Skeletal muscle tissue (tissue), 4 donors: ENCODE measurements around the gene PCYOX1L. TPM values are rescaled to one million over a fixed set of nuclear protein-coding genes. Genes with fewer than 3 reads are reported as not detected.

Experiments used
- H3K27ac ChIP-seq: one replicate; pipeline ENCODE4 v1.7.0; 2013; ENCODE audit warnings: mild to moderate bottlenecking, low read depth, low read length, inconsistent platforms
- H3K27me3 ChIP-seq, 3 donors: one replicate each; pipeline ENCODE4 v1.7.0; 2013; ENCODE audit warnings: low read length in 3 of 3; ENCODE audit not compliant: control insufficient read depth in 3 of 3, insufficient read depth in 3 of 3
- H3K36me3 ChIP-seq, 3 donors: one replicate each; pipeline ENCODE4 v1.7.0; 2013; ENCODE audit warnings: low read length in 3 of 3; ENCODE audit not compliant: control insufficient read depth in 3 of 3, insufficient read depth in 3 of 3
- H3K4me1 ChIP-seq, 3 donors: one replicate each; pipeline ENCODE4 v1.7.0; 2013; ENCODE audit warnings: low read length in 3 of 3, mild to moderate bottlenecking in 3 of 3; ENCODE audit not compliant: control insufficient read depth in 3 of 3, insufficient read depth in 3 of 3
- H3K4me3 ChIP-seq, 3 donors: one replicate each; pipeline ENCODE4 v1.7.0; 2013; ENCODE audit warnings: low read length in 3 of 3
- H3K9ac ChIP-seq, 3 donors: one replicate each; pipeline ENCODE4 v1.7.0; 2013; ENCODE audit warnings: low read length in 3 of 3, mild to moderate bottlenecking in 3 of 3, moderate library complexity in 2 of 3, low read depth in 1 of 3
- H3K9me3 ChIP-seq, 3 donors: one replicate each; pipeline ENCODE4 v1.7.0; 2013; ENCODE audit warnings: low read length in 3 of 3; ENCODE audit not compliant: control insufficient read depth in 3 of 3
- total RNA-seq: library from RNA; depleted of rRNA; stranded (reverse); fragments of >200 nt; gene quantifications from one replicate; pipeline ENCODE4 v1.2.3, GENCODE V29; 2014
- donor health status: Osteomylitis.

The PCYOX1L gene
- total RNA-seq, 1 donor from 2014 or later = 3.7 TPM

DNA sequence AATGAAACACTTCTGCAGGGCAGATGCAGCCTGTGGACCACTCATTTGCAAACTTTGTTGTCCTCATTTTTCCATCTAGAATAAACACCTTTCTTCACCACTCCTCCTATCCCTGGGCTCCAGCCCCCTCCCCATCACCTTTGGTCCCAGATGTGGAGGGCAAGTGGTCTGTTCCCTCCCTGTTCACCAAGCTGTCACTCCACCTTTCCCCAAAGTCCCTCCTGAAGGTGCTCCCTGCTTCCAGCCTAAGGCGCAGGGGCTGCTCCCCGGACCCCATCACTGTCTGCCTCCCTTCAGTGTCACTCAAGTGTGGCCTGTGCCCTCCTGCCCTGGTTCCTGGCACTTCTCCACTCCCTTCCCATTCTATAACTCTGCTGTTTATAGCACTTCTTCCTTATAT, 6.9 kb downstream of the PCYOX1L start:
- peaks cover 0 to 7% (median 7%) of the 10 kb centered on the region in 3 donors for H3K4me1 ChIP-seq

DNA sequence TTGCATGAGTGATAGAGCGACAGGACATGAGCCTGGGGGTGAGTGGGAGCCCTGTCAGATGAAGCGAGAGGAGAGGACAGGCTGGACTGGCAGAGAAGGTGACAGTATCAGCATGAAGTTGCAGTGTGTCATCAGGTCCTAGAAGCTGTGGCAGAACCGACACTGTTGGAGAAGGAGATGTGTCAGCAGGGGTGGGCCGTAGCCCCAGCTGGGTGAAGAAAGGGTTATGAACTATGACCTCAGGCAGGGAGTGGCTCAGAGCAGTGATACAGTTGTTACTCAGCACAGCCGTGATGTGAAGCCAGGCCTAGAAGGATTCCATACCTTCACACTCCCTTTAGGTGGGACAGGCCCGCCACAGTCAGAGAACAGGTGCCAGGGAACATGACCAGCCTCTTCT, 7.6 kb downstream of the PCYOX1L start:
- no peak overlapping the region for H3K27ac ChIP-seq
- H3K27me3 ChIP-seq = no peaks in the 10 kb centered on the region
- peaks cover 0 to 7% (median 7%) of the 10 kb centered on the region in 3 donors for H3K4me1 ChIP-seq
- H3K9ac ChIP-seq = no peak overlapping the region
- H3K9me3 ChIP-seq = no peaks in the 10 kb centered on the region
- peaks cover 0 to 2% (median 0%) of the 10 kb centered on the region in 3 donors for H3K36me3 ChIP-seq
- no peak overlapping the region for H3K4me3 ChIP-seq

More for the DNA sequence above, 6.9 kb downstream of the PCYOX1L start:
- H3K4me3 ChIP-seq = no peak overlapping the region
- H3K27me3 ChIP-seq = no peaks in the 10 kb centered on the region
- H3K36me3 ChIP-seq = peaks cover 0 to 2% (median 0%) of the 10 kb centered on the region in 3 donors
- no peak overlapping the region for H3K9ac ChIP-seq
- no peak overlapping the region for H3K27ac ChIP-seq
- no peaks in the 10 kb centered on the region for H3K9me3 ChIP-seq

DNA sequence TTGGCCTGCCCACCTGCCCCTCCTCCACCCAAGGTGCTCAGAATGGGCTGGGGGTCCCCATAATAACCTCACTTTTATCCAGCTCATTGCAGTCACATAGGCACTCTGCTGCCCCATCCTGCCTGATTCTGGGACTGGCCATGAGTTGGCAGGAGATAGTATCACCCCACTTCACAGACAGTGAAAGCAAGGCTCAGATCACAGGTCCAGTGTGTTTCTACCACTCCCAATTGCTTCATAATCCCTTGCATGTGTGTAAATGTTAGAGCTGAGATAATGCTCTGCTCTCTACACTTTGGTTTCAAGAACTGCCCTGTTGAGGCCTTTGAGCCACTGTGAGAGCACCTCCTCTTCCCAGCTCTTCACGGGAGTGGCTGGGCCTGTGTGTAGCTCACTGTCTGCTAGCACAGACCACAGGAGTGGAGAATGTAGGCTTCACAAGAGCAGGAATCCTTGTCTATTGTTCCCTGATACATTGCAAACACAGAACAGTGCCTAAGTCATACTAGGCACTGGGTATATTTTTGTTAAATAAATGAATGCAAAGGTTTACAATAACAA, 8.4 kb downstream of the PCYOX1L start:
- peaks cover 0 to 2% (median 0%) of the 10 kb centered on the region in 3 donors for H3K36me3 ChIP-seq
- H3K4me3 ChIP-seq = no peak overlapping the region
- no peaks in the 10 kb centered on the region for H3K27me3 ChIP-seq
- H3K9ac ChIP-seq = peak overlapping the region in 1 of 3 donors; percentile 57
- peaks cover 6 to 13% (median 10%) of the 10 kb centered on the region in 3 donors for H3K4me1 ChIP-seq
- H3K27ac ChIP-seq = no peak overlapping the region
- no peaks in the 10 kb centered on the region for H3K9me3 ChIP-seq

DNA sequence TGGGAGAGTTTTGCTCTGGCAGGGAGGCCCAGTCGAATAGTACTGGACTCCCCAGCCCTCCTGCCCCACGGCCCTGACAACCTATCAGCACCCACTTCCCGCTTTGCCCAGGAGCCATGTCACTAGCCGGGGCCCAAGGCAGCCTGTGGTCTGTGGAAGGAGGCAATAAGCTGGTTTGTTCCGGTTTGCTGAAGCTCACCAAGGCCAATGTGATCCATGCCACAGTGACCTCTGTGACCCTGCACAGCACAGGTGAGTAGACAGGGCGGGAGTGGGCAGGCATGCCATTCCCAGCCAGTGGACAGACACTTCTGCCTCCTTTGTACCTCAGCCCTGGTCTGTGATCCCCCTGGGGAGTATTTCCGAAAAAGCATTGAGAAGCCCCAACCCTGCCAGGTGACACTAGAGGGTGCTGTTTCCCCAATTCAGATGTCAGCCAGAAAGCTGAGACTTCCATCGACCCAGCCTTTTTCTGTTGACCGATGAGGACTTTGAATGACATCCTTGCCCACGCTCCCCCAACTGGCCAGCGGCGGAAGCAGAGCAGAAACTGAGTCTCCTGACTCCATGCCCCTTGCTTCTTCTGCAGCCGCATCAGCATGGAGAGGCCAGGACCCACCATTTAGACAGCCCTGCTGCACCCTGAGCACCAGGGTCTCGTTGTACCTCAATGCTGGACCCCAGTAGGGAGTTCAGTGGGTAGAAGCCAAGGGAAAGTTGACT, 9.6 kb downstream of the PCYOX1L start:
- H3K4me1 ChIP-seq = peaks cover 14 to 23% (median 21%) of the 10 kb centered on the region in 3 donors
- no peaks in the 10 kb centered on the region for H3K9me3 ChIP-seq
- no peak overlapping the region for H3K27ac ChIP-seq
- H3K9ac ChIP-seq = peak overlapping the region in 1 of 3 donors; percentile 33
- peaks cover 0 to 2% (median 0%) of the 10 kb centered on the region in 3 donors for H3K36me3 ChIP-seq
- H3K4me3 ChIP-seq = no peak overlapping the region
- no peaks in the 10 kb centered on the region for H3K27me3 ChIP-seq

DNA sequence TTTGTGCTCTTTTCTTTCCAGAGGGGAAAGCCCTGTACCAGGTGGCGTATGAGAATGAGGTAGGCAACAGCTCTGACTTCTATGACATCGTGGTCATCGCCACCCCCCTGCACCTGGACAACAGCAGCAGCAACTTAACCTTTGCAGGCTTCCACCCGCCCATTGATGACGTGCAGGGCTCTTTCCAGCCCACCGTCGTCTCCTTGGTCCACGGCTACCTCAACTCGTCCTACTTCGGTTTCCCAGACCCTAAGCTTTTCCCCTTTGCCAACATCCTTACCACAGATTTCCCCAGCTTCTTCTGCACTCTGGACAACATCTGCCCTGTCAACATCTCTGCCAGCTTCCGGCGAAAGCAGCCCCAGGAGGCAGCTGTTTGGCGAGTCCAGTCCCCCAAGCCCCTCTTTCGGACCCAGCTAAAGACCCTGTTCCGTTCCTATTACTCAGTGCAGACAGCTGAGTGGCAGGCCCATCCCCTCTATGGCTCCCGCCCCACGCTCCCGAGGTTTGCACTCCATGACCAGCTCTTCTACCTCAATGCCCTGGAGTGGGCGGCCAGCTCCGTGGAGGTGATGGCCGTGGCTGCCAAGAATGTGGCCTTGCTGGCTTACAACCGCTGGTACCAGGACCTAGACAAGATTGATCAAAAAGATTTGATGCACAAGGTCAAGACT, 10.3 kb downstream of the PCYOX1L start:
- Histone ChIP-seq H3K4me3 (no peak overlapping the region), H3K27me3 (no peaks in the 10 kb centered on the region), H3K4me1 (peaks cover 14 to 23% (median 23%) of the 10 kb centered on the region in 3 donors), H3K36me3 (peaks cover 0 to 2% (median 0%) of the 10 kb centered on the region in 3 donors), H3K9ac (no peak overlapping the region), H3K27ac (no peak overlapping the region), H3K9me3 (no peaks in the 10 kb centered on the region)

DNA sequence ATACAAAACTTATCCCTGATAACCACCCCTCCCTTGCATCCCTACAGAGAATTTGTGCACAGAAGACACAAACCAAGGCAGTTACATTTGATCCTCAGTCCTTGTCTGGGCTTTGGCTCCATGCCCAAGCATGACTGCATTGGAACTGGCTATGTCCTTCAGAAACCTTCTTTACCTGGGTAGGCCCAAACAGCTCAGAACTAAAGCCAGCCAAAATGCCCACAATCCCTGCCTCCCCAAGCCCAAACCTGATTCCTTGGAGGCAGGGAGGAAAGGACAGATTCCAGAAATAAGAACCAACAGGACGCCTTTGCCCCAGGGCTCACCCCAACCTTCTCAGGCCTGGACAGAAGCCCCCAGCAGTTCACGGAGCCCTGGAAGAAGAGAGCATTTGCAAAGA, 13.0 kb downstream of the PCYOX1L start:
- peaks cover 14 to 23% (median 23%) of the 10 kb centered on the region in 3 donors for H3K4me1 ChIP-seq
- H3K27me3 ChIP-seq = no peaks in the 10 kb centered on the region
- no peak overlapping the region for H3K27ac ChIP-seq
- no peak overlapping the region for H3K9ac ChIP-seq
- no peaks in the 10 kb centered on the region for H3K36me3 ChIP-seq
- no peaks in the 10 kb centered on the region for H3K9me3 ChIP-seq
- no peak overlapping the region for H3K4me3 ChIP-seq

DNA sequence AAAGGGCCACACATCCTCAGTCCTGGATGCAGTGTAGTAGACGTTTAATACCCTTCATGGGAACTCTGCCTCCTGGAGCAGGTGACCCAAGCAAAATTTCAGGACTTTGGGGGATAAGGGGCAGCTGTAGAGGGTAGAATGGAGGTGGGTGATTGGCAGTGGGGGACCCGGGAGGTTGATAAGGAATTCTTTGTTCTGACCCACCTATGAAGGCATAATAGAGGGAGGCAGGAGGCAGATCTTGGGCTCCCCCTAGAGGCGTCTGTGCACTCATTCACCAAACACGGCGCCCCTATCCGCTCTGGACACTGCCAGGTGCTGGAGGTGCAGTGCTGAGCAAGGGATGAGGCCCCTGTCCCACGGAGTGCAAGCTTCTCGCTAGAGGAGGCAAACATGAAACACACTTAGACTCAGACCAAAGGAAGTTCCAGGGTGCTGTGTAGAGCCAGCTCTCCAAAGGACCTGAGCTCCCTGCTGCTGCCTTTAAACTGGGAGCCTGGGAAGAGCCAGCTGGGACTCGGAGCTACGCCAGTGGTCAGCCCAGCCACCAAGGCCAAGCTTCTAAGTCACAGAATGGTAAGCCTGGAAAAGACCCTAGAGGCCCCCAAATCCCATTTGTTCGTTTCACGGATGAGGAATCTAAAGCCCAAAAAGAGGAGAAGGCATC, 13.6 kb downstream of the PCYOX1L start:
- H3K4me3 ChIP-seq = peak overlapping the region in 1 of 3 donors; percentile 32
- peak overlapping the region; percentile 26 for H3K27ac ChIP-seq
- no peak overlapping the region for H3K9ac ChIP-seq
- H3K9me3 ChIP-seq = no peaks in the 10 kb centered on the region
- peaks cover 14 to 23% (median 23%) of the 10 kb centered on the region in 3 donors for H3K4me1 ChIP-seq
- H3K27me3 ChIP-seq = no peaks in the 10 kb centered on the region
- H3K36me3 ChIP-seq = no peaks in the 10 kb centered on the region

DNA sequence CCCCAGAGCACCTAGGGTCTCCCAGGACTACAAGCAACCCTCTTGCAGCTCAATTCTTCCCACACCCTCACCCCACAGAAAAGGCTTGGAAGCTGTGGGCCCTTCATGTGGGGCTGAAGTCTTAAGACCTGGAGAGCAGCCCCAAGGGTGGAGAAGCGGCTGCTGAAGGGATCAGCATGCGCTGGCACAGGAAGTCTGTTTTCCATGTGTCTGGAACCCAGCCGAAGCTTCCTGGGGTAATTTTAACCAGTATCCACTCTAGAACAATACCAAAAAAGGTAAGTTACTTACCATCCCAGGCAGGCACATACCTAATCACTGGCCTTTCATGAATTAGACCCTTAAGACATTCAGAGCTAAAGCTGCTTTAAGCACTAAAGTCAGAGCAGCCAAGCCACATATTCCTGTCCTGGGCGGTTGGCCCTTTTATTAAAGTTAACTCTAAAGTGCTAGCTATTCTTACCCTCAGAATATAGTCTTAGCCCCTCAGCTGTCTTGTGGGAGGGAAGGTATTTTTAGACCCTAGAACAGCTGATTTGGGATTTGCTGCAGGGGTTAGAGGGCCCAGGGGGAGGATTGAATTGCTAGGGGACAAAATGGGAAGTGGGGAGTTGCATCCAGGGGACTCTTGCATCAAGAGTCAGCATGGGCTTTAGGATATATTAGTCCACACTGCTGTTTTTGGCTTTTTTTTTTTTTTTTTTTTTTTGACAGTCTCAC, 14.4 kb downstream of the PCYOX1L start:
- H3K36me3 ChIP-seq = no peaks in the 10 kb centered on the region
- H3K27ac ChIP-seq = peak overlapping the region; percentile 26
- no peak overlapping the region for H3K9ac ChIP-seq

DNA sequence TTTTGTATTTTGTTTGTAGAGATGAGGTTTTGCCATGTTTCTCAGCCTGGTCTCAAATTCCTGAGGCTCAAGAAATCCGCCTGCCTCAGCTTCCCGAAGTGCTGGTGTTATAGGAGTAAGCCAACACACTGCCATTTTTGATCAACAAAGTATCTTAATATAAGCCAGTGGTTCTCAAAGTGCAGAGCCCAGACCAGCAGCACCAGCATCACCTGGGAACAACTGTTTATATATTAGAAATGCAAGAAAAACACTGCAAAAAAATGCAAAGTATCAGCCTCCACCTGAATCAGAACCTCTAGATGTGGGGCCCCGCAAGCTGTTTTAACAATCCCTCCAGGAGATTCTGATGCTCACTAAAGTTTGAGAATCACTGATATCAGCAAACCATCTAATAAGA, 15.1 kb downstream of the PCYOX1L start:
- Histone ChIP-seq H3K4me1 (peaks cover 14 to 17% (median 16%) of the 10 kb centered on the region in 3 donors), H3K9me3 (no peaks in the 10 kb centered on the region), H3K9ac (no peak overlapping the region), H3K4me3 (no peak overlapping the region), H3K27me3 (no peaks in the 10 kb centered on the region), H3K36me3 (no peaks in the 10 kb centered on the region), H3K27ac (no peak overlapping the region)

More for the DNA sequence above, 14.4 kb downstream of the PCYOX1L start:
- no peaks in the 10 kb centered on the region for H3K9me3 ChIP-seq
- H3K4me3 ChIP-seq = peak overlapping the region in 1 of 3 donors; percentile 32
- peaks cover 14 to 22% (median 22%) of the 10 kb centered on the region in 3 donors for H3K4me1 ChIP-seq
- no peaks in the 10 kb centered on the region for H3K27me3 ChIP-seq
